Transverse colon (tissue), 4 donors: ENCODE measurements around the gene RUNX1. TPM values are rescaled to one million over a fixed set of nuclear protein-coding genes. Genes with fewer than 3 reads are reported as not detected.

Experiments used
- DNase-seq: peaks from one replicate; pipeline ENCODE4 v3.0.0-alpha.2; 2019
- H3K27ac ChIP-seq, 4 donors: fragments of 200-600 bp; sonication (generic); 2 replicates each; pipeline ENCODE4 v1.5.1; 2016 to 2018; ENCODE audit warnings: inconsistent platforms in 4 of 4
- H3K27me3 ChIP-seq: fragments of 200-600 bp; sonication (generic); 2 replicates; pipeline ENCODE4 v1.5.1; 2017; ENCODE audit warnings: inconsistent platforms
- H3K36me3 ChIP-seq, 4 donors: fragments of 200-600 bp; sonication (generic); 2 replicates each; pipeline ENCODE4 v1.5.1; 2017 to 2019; ENCODE audit warnings: inconsistent platforms in 4 of 4
- H3K4me1 ChIP-seq, 4 donors: fragments of 200-600 bp; sonication (generic); 2 replicates each; pipeline ENCODE4 v1.5.1; 2017 to 2020; ENCODE audit warnings: inconsistent platforms in 4 of 4
- H3K4me3 ChIP-seq, 4 donors: fragments of 200-600 bp; sonication (generic); 1 replicate in 1 of 4; 2 replicates in 3 of 4; pipeline versions ENCODE4 v1.5.1 to v1.6.1; 2017 to 2019; ENCODE audit warnings: inconsistent platforms in 4 of 4
- H3K9me3 ChIP-seq, 2 donors: fragments of 200-600 bp; sonication (generic); 2 replicates each; pipeline ENCODE4 v1.5.1; 2017 to 2019; ENCODE audit warnings: inconsistent platforms in 2 of 2
- CTCF ChIP-seq, 5 experiments: fragments of 200-600 bp in 3 of 5; fragments of 450-650 bp in 2 of 5; sonication (generic) in 3 of 5; IDR thresholded peaks; 1 replicate in 2 of 5; 2 replicates in 3 of 5; pipeline ENCODE4 v1.5.1; 2016 to 2017; ENCODE audit warnings: antibody characterized with exemption in 5 of 5, inconsistent platforms in 3 of 5, mild to moderate bottlenecking in 2 of 5, moderate library complexity in 1 of 5
- EP300 ChIP-seq: sonication (generic); formaldehyde crosslinking; IDR thresholded peaks from one replicate; pipeline ENCODE4 v1.6.1; 2017; ENCODE audit warnings: antibody characterized with exemption, low read depth
- POLR2A ChIP-seq: fragments of 450-650 bp; IDR thresholded peaks from one replicate; pipeline ENCODE4 v1.6.1; 2016; ENCODE audit warnings: antibody characterized with exemption, mild to moderate bottlenecking, moderate library complexity
- POLR2AphosphoS5 ChIP-seq, 3 donors: sonication (generic); formaldehyde crosslinking; IDR thresholded peaks; one replicate each; pipeline ENCODE4 v1.6.1; 2016; ENCODE audit warnings: antibody characterized with exemption in 3 of 3
- WGBS, 2 donors: methylation state at CpG; one replicate each; pipeline ENCODE4 v1.1.5; 2018; ENCODE audit warnings: low coverage in 1 of 2; 5-methylcytosine and 5-hydroxymethylcytosine counted together
- in situ Hi-C, 4 donors: fragments of 200-750 bp; cut with MboI; loops; one replicate each; pipeline versions ENCODE4 v1.15.0 to v1.15.1; 2017; ENCODE audit warnings: low sequenced_read_pairs in 3 of 4, low pct_ligation_motif_present in 1 of 4, low pct_unique_long_range_greater_than_20kb in 1 of 4
- intact Hi-C: fragments of 100-400 bp; cut with DNase I; formaldehyde crosslinking; loops from one replicate; pipeline ENCODE4 v1.15.1; 2023; ENCODE audit warnings: low total_unique reads
- total RNA-seq, 4 donors: library from RNA; depleted of rRNA; stranded (reverse); fragments of >200 nt; gene quantifications; one replicate each; pipeline ENCODE4 v1.1.0, GENCODE V29; 2016

Gene RUNX1
- total RNA-seq, 4 donors from 2014 or later = 8.3 to 60.1 (median 34.7) TPM

GRCh38 chr21:34922479-34922878 is 126.6 kb downstream of the RUNX1 start:
- no peak overlapping the region for H3K27ac ChIP-seq
- DNase-seq = no peak
- H3K27me3 ChIP-seq = no peaks in the 10 kb centered on the region
- in situ Hi-C loops = no loop called here
- no peak overlapping the region for H3K4me3 ChIP-seq
- no peak for TF ChIP-seq POLR2A
- no peak for TF ChIP-seq CTCF (IDR thresholded peaks at IDR 0.05)
- no peak for TF ChIP-seq EP300
- TF ChIP-seq POLR2AphosphoS5 (IDR thresholded peaks at IDR 0.05) = no peak
- H3K4me1 ChIP-seq = peaks cover 0 to 9% (median 3%) of the 10 kb centered on the region in 4 donors
- no peaks in the 10 kb centered on the region for H3K36me3 ChIP-seq
- no peaks in the 10 kb centered on the region for H3K9me3 ChIP-seq
- intact Hi-C loops = no loop called here

GRCh38 chr21:34921151-34921550 is 128.0 kb downstream of the RUNX1 start:
- H3K27me3 ChIP-seq = no peaks in the 10 kb centered on the region
- in situ Hi-C loops (no loop called here), intact Hi-C loops (no loop called here)
- no peaks in the 10 kb centered on the region for H3K4me1 ChIP-seq
- H3K4me3 ChIP-seq = no peak overlapping the region
- H3K27ac ChIP-seq = no peak overlapping the region
- H3K36me3 ChIP-seq = no peaks in the 10 kb centered on the region
- TF ChIP-seq POLR2A (no peak), EP300 (no peak), POLR2AphosphoS5 (IDR thresholded peaks at IDR 0.05) (no peak), CTCF (IDR thresholded peaks at IDR 0.05) (no peak)
- no peak for DNase-seq
- no peaks in the 10 kb centered on the region for H3K9me3 ChIP-seq

- H3K9me3 ChIP-seq = no peaks in the 10 kb centered on the region
- H3K36me3 ChIP-seq = no peaks in the 10 kb centered on the region
- H3K4me3 ChIP-seq = no peak overlapping the region
- no peaks in the 10 kb centered on the region for H3K27me3 ChIP-seq
- H3K27ac ChIP-seq = no peak overlapping the region
- intact Hi-C loops = no loop called here
- in situ Hi-C loops = no loop called here
- no peak for TF ChIP-seq POLR2A
- no peak for TF ChIP-seq CTCF (IDR thresholded peaks at IDR 0.05)
- TF ChIP-seq POLR2AphosphoS5 (IDR thresholded peaks at IDR 0.05) = no peak
- TF ChIP-seq EP300 = no peak
- no peak for DNase-seq
- 60 to 69% methylated on average over 6 of the region's 6 CpGs for WGBS, 2 donors
- no peaks in the 10 kb centered on the region for H3K4me1 ChIP-seq
Measured at GRCh38 chr21:34919406-34919805, 129.7 kb downstream of the RUNX1 start.

GRCh38 chr21:34916446-34916845 is 132.7 kb downstream of the RUNX1 start:
- intact Hi-C loops (no loop called here), in situ Hi-C loops (no loop called here)
- Histone ChIP-seq H3K4me1 (no peaks in the 10 kb centered on the region), H3K36me3 (no peaks in the 10 kb centered on the region), H3K4me3 (no peak overlapping the region), H3K9me3 (no peaks in the 10 kb centered on the region), H3K27me3 (no peaks in the 10 kb centered on the region), H3K27ac (no peak overlapping the region)
- DNase-seq = no peak
- 63 to 87% methylated on average over 2 to 7 of the region's 7 CpGs for WGBS, 2 donors
- TF ChIP-seq EP300 (no peak), POLR2A (no peak)

- Histone ChIP-seq H3K27me3 (no peaks in the 10 kb centered on the region), H3K4me1 (peaks cover 0 to 5% (median 0%) of the 10 kb centered on the region in 4 donors), H3K4me3 (no peak overlapping the region), H3K36me3 (no peaks in the 10 kb centered on the region), H3K27ac (no peak overlapping the region), H3K9me3 (no peaks in the 10 kb centered on the region)
- in situ Hi-C loops = no loop called here
- DNase-seq = no peak
- intact Hi-C loops = no loop called here
- TF ChIP-seq POLR2AphosphoS5 (IDR thresholded peaks at IDR 0.05) = no peak
- no peak for TF ChIP-seq EP300
Measured at GRCh38 chr21:34915364-34915841, 133.7 kb downstream of the RUNX1 start.
